Right kidney (tissue), 1 donor: ENCODE data around the gene CCDC90B.
"Not testable (repeated sequence)": the region's sequence is repeated elsewhere in the genome, so short reads cannot be mapped to it uniquely, and the experiment has no call there.

ENCODE experiments used
- DNase-seq: peaks from one replicate; pipeline ENCODE4 v3.0.0-alpha.2; 2016

The CCDC90B gene

DNA sequence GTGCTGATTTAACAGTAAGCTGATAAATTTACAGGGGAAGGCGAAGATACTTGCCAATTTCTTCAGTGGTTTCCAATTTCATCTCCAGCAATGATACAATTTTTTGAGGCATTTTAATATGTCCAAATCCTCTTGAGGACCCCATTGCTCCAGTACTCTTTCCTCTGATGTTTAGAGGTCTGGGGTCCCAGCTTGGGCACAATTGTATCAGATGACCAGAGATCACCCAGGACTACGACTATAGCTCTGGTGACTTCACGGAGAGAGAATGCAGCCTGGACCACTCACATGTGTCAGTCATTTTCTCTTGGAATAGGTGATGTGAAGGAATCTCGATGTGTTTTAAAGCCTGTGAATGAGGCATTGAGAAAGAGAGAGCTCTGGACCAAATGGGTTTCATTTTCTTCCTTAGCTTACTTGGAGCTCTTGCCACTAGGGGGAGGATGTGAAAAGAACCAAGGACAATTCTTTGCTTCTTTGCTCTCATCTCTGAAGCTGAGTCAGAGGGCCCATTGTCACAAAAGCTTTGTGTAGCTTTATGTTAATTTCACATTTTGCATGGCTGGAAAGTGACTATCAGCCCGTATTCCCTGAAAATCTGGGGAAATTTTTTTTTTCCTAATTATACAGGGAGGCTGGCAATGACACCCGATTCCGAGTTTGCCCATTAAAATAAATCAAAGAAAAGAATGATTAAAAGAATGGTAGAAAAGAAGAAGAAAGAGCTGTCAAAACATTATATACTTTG is 6.7 kb upstream of the CCDC90B start:
- DNase-seq = peak; percentile 35

DNA sequence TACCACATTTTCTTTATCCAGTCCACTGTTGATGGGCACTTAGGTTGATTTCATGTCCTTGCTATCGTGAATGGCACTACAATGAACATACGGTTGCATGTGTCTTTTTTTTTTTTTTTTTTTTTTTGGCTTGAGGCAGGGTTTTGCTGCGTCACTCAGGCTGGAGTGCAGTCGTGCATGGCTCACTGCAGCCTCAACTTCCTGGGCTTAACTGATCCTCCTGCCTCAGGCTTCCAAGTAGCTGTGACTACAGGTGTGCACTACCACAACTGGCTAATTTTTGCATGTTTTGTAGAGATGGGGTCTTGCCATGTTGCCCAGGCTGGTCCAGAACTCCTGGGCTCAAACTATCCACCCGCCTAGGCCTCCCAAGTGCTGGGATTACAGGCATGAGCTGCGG is 1.5 kb upstream of the CCDC90B start:
- DNase-seq = no peak

DNA sequence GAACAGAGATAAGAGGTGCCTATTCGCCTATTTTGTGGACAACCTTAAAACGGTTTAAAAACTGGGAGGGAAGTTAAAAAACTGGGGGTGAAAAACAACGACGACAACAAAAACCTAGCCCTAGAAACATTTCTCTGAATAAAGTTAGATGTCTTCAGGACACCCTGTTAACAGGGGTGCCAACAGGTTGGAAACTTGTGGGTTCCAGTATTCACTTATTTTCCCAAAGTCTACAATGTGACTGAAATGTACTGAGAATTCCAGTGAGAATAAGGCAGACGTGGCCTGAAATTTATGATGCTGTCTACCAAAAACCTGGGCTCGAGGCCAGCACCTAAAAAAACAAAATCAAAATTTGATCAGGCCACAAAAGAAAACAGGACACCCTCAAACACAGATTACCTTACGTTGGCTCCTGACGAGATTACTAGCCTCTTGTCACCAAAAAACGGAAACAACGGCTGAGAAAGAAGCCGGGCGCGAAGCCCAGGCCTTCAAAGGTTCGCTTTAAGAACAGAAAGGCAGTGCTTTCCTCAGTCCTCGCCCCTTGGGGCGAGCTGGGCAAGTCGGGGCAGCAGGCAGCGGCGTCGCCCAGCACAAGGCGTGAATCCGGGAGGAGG is 906 bp downstream of the CCDC90B start:
- DNase-seq = no peak

DNA sequence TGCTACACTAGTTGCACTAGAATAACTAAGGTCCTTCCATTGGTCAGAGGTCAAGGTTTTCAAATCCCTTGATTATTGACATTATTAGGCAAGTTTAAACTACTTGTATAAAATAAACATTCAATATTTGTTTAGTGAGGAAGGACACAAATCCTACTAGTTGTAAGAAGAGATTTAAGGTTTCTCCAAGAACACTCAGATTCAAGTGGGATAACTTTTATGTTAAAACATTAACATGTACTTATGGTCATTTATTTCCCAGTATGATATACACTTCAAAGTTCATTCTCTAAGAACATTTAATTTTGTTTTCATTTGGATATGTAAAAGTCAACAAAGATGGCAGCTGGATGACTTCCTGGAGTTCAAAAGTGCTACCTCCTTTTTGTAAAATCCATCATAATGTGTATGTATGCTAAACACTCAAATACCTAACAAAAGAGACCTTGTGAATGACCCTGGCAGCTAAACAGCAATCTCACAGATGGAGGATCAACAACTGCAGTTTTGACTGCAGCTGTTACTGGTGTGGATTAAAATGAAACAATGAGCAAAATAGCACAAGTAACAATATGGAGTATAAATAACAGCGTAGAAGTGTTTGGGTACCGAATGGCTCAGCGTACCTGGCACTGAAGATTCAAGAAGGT is 1.5 kb downstream of the CCDC90B start:
- no peak for DNase-seq

DNA sequence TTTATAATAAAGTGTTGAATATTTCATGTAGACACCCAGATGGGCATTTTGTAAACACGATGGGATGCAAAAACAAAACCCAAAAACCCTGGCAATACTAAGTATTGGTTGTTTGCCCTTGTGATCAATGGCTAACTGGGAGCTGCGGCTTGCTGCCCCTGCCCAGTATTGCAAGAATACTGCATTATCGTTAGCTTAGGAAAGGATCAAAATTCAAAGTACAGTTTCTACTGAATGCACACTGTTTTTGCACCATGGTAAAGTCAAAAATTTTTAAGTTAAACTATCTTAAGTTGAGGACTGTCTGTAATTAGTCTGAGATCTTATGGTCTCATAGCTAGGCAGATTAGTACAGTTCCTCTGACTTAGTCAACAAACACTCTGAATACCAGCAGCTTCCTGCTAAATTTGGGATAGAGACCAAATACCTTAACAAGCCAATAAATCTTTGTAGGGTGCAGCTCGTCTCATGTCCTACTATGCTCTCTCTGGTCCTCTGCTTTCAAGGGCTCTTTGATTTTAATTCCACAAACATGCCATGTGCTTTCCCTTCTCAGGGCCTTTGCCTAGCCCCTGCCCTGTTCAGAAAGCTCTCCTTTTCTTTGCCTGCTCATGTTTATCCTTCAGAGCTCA is 4.0 kb downstream of the CCDC90B start:
- no peak for DNase-seq

DNA sequence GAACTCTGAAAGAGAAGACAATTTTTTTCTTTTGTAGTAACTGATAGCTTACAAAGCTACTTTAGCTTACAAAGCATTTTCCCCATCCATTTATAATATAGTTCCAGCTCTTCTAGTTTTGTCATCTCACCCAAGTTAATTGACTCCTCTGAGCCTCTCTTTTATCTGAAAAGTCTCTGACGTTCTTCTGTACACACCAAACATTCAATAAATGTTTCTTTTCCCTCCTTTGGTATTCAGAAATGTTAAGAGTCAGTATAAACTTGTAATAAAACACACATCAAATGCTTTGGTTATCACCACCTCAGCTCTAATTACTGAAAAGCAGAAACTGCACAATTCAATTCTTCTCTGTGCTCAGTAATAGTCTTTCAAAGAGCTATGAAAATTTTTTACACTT is 5.9 kb downstream of the CCDC90B start:
- DNase-seq = no peak

DNA sequence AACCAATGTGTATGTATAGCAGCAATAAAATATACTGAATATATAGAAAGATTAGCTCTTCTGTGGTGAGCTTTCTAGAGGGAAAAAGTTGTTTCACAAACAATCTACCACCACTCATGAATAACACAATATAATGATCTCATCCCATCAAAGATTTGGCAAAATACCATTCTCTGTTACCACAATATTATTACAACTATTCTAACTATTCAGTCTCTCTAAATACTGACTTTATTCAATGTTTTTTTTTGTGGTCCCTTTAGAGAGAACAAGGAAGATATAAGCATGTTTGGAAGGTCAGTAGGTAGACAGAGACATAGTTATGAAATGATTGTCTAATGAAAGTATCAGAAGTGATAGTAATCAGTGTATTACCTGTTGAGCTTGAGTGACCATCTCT is 7.8 kb downstream of the CCDC90B start:
- DNase-seq = no peak

DNA sequence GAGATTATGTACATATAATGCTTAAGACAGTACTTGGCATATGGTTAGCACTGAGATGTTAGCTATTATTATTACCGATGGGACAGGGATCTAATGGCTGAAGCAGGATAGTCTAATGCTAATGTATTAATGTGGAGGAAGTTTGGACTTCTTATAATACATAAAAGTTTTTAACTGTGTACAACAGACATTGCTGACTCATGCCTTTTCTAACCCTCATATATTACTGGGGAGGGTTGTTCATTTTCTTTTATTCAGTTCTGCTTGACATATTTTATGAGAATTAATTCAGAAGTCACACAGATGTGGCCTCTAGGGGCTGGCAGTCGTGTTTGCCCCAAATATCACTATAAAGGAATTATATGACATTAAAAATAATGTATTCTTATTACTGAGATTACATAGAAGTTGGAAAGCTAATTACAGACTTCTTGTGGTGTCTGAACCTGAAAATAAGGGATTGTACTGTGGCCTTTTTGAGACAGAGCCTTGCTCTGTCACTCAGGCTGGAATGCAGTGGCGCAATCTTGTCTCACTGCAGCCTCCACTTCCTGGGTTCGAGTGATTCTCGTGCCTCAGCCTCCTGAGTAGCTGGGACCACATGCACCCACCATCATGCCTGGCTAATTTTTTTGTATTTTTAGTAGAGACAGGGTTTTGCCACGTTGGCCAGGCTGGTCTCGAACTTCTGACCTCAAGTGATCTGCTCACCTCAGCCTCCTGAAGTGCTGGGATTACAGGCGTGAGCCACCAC is 10.1 kb downstream of the CCDC90B start:
- no peak for DNase-seq

DNA sequence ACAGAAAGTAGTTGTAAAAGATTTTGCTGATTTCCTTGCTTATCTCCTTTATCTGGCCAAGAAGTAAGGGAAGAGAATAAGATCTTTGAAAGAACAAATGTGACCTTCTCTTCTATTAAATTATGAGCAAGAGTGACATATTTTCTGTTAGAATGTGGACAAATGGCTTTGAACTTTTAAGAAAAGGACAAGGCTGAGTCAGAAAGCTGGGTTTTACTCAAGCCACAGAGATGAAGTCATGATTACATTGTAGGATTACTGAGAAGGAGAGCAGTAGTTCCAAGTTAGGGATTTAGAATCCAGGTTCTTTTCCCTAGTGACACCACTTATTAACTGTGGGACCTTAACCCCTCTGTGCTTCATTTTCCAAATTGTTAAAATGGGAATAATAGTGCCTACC is 13.5 kb downstream of the CCDC90B start:
- DNase-seq = no peak

DNA sequence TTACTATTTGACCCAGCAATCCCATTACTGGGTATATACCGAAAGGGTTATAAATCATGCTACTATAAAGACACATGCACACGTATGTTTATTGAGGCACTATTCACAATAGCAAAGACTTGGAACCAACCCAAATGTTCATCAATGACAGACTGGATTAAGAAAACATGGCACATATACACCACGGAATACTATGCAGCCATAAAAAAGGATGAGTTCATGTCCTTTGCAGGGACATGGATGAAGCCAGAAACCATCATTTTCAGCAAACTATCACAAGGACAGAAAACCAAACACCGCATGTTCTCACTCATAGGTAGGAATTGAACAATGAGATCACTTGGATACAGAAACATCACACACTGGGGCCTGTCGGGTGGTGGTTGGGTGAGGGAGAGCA is 14.4 kb downstream of the CCDC90B start:
- DNase-seq = not testable (repeated sequence)

DNA sequence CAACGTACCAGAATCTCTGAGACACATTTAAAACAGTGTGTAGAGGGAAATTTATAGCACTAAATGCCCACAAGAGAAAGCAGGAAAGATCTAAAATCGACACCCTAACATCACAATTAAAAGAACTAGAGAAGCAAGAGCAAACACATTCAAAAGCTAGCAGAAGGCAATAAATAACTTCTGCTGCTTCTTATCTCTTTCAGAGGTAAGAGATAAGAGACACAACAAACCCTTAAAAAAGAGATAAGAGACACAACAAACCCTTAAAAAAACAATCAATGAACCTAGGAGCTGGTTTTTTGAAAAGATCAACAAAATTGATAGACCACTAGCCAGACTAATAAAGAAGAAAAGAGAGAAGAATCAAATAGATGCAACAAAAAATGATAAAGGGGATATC is 17.1 kb downstream of the CCDC90B start:
- DNase-seq = not testable (repeated sequence)

DNA sequence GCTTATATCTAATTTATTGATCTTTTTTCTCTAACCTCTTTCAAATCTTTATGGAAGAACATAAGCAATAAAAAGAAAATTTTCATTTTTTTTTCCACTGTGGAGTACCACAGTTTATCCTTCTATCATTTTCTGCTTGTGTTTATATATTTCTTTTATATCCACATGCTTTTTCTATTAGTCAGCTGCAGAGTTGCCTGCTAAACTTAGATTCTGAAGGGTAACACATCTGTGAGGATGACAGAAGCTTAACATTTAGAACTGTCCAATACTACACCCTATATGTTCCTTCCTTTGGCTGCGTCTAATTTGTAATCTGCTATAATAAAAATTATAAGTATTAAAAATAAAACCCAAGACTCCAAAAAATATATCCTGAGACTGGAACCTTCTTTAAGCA is 20.8 kb downstream of the CCDC90B start:
- no peak for DNase-seq

DNA sequence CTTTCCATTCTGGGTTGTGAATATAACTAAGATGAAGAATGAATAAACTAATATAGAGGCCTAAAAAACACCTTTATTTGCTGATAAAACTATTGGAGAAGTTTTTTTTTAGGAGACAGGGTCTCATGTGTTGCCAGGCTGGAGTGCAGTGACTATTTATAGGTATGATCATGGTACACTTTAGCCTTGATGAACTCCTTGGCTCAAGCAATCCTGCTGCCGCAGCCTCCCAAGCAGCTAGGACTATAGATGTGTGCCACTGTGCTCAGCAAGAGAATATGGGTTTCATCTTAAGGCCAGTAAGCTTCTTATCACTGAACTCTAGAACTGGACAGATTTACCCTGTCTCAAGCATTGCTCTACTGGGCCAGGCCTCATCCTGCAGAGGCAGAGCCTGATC is 26.6 kb downstream of the CCDC90B start:
- no peak for DNase-seq

DNA sequence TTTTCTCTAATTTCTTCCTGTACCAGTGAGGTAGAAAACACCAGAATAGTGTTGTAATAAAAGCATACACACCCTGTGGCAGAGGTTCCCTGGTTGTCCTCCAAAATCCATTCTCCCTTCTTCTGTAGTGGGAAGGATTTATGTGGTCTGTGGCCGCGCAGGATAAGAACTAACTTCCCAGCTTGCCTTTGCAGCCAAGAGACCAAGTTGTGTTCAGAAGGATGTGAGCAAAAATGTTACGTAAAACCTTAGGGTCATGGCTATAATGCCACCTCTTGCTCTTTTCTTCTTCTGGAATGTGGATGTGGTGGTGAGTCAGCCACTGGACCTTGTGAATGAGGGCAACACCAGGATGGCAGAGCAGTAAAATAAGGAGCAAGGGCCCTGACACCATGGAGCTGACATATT is 28.4 kb downstream of the CCDC90B start:
- no peak for DNase-seq

DNA sequence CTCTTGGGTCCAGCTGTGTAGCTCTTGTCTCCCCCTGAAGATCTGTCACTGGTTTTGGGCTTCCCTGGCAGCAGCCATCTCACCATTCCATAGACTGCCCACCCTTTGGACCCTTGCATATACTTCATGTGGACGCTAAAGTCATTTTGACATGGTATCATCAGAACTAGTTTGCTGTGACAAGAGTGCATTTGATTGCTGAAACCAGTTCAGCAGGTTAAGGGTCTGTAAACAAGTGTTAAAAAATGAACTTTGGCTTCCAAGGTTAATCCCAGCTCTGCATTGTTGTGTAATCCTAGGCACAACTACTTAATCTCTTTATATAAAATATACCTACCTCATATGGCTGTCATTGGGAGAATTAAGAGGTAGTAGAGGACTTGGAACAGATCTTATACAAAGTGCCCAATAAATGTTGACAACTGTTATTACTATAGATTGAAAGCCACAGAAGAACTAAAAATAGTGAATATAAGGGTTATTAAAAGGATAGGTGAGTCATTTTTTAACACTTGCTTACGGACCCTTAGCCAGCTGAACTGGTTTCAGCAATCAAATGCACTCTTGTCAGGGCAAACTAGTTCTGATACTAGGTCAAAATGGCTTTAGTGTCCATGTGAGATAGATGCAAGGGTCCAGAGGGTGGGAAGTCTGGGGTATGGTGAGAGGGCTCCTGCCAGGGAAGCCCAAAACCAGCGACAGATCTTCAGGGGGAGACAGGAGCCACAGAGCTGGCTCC is 29.4 kb downstream of the CCDC90B start:
- no peak for DNase-seq

DNA sequence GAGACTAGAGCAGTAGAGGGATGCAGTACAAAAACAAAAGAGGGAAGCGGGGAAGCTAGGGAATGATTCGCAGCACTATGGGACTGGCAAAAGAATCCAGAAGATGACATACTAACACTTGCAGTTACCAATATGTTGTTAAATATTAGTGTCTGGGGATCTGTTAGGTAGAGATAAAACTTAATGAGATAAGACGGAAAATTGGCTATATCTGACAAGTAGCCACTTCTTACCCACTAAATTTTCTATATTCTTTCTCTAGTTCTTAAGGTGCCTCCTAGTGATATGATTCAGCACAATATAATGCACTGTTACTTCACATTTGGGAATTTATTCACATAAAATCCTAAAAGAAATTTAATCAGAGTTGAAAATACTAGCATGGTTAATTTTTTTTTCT is 30.8 kb downstream of the CCDC90B start:
- no peak for DNase-seq

DNA sequence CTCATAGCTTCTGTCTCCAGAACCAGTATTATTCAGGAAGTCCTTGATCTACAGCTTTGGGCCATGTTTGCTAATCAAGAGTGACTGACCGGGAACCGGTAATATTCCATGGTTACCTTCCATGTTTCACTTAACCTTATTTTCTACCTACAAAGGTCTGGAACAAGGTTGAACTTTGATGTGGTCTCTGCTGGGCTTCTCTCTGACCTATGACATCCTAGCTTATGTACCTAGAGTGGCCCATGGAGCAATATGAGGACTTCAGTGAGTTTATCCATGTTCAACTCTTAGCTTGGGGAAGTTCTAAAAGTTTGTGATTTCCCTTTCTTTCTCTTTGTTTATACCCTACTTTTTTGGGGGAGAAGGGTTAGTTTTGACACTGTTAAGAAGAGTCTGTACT is 33.2 kb downstream of the CCDC90B start:
- no peak for DNase-seq

DNA sequence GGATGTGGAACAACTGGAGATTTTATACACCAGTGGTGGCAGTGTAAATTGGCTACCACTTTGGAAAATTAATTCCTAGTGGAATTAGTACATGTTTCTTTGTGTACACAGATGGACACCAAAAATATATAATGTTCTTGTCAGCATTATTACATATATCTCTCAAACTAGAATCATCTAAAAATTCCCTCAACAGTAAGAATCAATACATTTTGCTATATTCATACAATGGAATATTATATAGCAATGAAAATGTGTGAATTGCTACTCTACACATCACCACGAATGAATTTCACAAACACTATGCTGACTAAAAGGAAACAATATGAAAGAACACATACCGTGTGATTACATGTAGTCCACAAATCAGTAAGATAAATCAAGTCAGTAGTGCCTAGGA is 33.9 kb downstream of the CCDC90B start:
- DNase-seq = no peak

DNA sequence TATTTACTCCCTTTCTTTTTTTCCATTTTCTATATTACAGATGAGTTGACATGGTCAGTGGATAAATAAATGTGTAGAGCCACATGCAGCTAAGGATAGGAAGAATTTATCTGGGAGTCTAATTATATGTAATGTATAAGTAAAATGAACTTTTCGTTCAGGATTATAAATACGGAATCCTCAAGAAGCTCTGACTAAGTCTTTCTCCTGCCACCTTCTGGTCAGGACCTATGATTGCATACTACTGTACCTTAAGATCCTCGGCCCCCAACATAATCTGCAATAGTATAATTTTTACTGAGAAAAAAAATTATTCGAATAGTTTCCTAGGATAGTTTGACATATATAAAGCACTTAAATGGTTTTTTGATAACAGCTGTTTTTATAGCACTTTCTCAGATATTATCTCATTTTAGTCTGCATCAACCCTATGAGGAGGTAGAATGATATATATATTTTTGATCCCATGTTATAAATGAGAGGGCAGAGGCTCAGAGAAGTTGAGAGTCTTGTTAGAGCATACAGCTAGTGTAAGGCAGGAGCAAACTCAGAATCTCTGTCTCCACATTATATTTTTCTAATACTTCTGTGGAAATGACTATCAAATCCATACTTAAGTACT is 36.1 kb downstream of the CCDC90B start:
- no peak for DNase-seq

DNA sequence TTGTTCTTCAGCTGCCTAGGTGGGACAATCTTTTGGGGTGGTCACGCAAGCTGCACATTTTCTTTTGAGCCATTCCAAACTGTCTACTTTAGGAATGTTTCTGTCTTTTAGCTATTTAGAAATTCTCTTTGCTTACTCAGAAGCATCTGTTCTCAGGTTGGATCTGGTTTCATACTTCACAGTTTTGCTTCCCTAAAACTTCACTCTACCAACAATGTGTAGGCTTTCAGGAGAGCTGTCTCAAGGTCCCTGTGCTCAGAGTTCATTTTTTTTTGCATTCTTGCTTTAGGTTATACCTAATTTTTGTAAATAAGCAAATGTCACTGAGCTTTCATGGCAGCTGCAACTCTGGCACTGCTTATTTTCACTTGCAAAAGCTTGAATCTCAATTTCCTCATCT is 36.7 kb downstream of the CCDC90B start:
- DNase-seq = no peak

DNA sequence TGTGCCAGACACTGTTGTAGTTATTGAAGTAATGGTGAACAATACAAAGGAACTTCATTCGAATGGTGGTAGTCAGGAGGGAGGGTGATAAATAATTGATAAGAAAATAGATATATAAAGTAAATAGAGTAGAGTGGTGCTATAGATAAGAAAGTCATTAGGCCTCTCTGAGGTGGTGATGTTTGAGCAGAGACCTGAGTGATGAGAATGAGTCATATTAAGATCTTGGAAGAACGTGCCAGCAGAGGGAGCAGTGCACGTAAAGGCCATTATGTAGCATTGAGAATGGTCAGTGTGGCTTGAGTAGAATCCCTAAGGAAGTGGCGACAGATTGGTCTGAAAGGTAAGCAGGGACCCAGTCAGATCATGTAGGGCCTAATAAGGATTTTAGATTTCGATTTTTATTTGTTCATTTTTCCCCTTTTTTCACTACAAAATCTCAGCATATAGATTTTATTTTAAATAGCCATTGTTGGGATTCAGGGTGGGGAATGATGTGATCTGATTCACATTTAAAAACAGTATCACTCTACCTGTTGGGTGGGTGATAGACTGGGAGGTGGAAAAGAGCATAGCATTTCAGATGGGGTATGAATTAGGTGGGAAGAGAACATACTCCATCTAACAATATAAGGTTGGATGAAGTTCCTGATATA is 44.7 kb downstream of the CCDC90B start:
- DNase-seq = peak; percentile 8
